Spinal cord (tissue), 10 donors: Measurements from ENCODE around the gene SETD3. TPM values are rescaled to one million over a fixed set of nuclear protein-coding genes. Genes with fewer than 3 reads are reported as not detected.

Source experiments
- DNase-seq, 6 donors: peaks; one replicate each; pipeline versions ENCODE4 v3.0.0 to v3.0.0-alpha.2; 2013 to 2015; ENCODE audit warnings: low spot score in 6 of 6, low read depth in 4 of 6
- H3K27ac ChIP-seq: one replicate; pipeline ENCODE4 v1.5.1; 2013; ENCODE audit warnings: low read depth, low read length, control low read depth
- H3K27me3 ChIP-seq: one replicate; pipeline ENCODE4 v1.6.1; 2013; ENCODE audit warnings: low read length; ENCODE audit not compliant: control insufficient read depth, insufficient read depth
- H3K36me3 ChIP-seq: one replicate; pipeline ENCODE4 v1.6.1; 2013; ENCODE audit warnings: low read length; ENCODE audit not compliant: control insufficient read depth, insufficient read depth
- H3K4me1 ChIP-seq: one replicate; pipeline ENCODE4 v1.6.1; 2013; ENCODE audit warnings: low read length; ENCODE audit not compliant: control insufficient read depth, insufficient read depth
- H3K4me3 ChIP-seq: one replicate; pipeline ENCODE4 v1.5.1; 2013; ENCODE audit warnings: low read depth, low read length, control low read depth
- H3K9me3 ChIP-seq: one replicate; pipeline ENCODE4 v1.6.1; 2013; ENCODE audit warnings: low read length; ENCODE audit not compliant: control insufficient read depth, insufficient read depth
- WGBS: methylation state at CpG from one replicate; pipeline ENCODE4 v1.1.5; 2013; ENCODE audit warnings: missing lambda C conversion rate; ENCODE audit not compliant: insufficient coverage; 5-methylcytosine and 5-hydroxymethylcytosine counted together
- polyA plus RNA-seq, 2 donors: library from polyadenylated mRNA; unstranded; fragments of 120-200 nt; gene quantifications; one replicate each; pipeline ENCODE4 v1.2.1, GENCODE V29; 2013; ENCODE audit not compliant: insufficient read length in 2 of 2
- total RNA-seq, 2 donors: library from RNA; depleted of rRNA in 1 of 2; stranded (reverse); fragments of 120-200 nt in 1 of 2; fragments of >200 nt in 1 of 2; gene quantifications; one replicate each; pipeline versions ENCODE4 v1.2.3 to v1.2.4, GENCODE V29; 2013 to 2014
- donor health status: healthy.

The SETD3 gene
- total and polyA plus RNA-seq, 4 donors, result 50.9 to 82.6 (median 62.2) TPM

- Histone ChIP-seq H3K27ac (no peak overlapping the region), H3K36me3 (peaks cover 23% of the 10 kb centered on the region), H3K4me3 (no peak overlapping the region), H3K27me3 (no peaks in the 10 kb centered on the region), H3K4me1 (peaks cover 4% of the 10 kb centered on the region), H3K9me3 (no peaks in the 10 kb centered on the region)
- WGBS, result 60% methylated on average over 2 of the region's 4 CpGs
- DNase-seq, result peak in 1 of 6 donors; percentile 15
Measured at GRCh38 chr14:99463974-99464373, 16.7 kb downstream of the SETD3 start.

- no peaks in the 10 kb centered on the region for H3K4me1 ChIP-seq
- no peak overlapping the region for H3K4me3 ChIP-seq
- H3K27me3 ChIP-seq, result no peaks in the 10 kb centered on the region
- WGBS, result 100% methylated on average over 1 of the region's 6 CpGs
- no peaks in the 10 kb centered on the region for H3K9me3 ChIP-seq
- peaks cover 23% of the 10 kb centered on the region for H3K36me3 ChIP-seq
- no peak overlapping the region for H3K27ac ChIP-seq
- DNase-seq, result no peak
Measured at GRCh38 chr14:99462210-99462609, 18.4 kb downstream of the SETD3 start.

- Histone ChIP-seq H3K9me3 (no peaks in the 10 kb centered on the region), H3K36me3 (peaks cover 23% of the 10 kb centered on the region), H3K27ac (no peak overlapping the region), H3K4me1 (no peaks in the 10 kb centered on the region), H3K27me3 (no peaks in the 10 kb centered on the region), H3K4me3 (no peak overlapping the region)
- WGBS, result no CpG with 5 or more reads among the region's 5 CpGs
- no peak for DNase-seq
Measured at GRCh38 chr14:99461411-99462085, 19.1 kb downstream of the SETD3 start.

- 78% methylated on average over 3 of the region's 3 CpGs for WGBS
- DNase-seq, result no peak
- H3K4me3 ChIP-seq, result no peak overlapping the region
- no peaks in the 10 kb centered on the region for H3K4me1 ChIP-seq
- no peak overlapping the region for H3K27ac ChIP-seq
- H3K9me3 ChIP-seq, result no peaks in the 10 kb centered on the region
- H3K36me3 ChIP-seq, result peaks cover 25% of the 10 kb centered on the region
- no peaks in the 10 kb centered on the region for H3K27me3 ChIP-seq
Measured at GRCh38 chr14:99460793-99461192, 19.9 kb downstream of the SETD3 start.

- Histone ChIP-seq H3K27ac (no peak overlapping the region), H3K4me3 (no peak overlapping the region), H3K36me3 (peaks cover 20% of the 10 kb centered on the region), H3K27me3 (no peaks in the 10 kb centered on the region), H3K4me1 (no peaks in the 10 kb centered on the region), H3K9me3 (no peaks in the 10 kb centered on the region)
- WGBS, result 89% methylated on average over 4 of the region's 5 CpGs
- no peak for DNase-seq
Measured at GRCh38 chr14:99459481-99460100, 21.1 kb downstream of the SETD3 start.

- Histone ChIP-seq H3K36me3 (peaks cover 18% of the 10 kb centered on the region), H3K9me3 (no peaks in the 10 kb centered on the region), H3K4me3 (no peak overlapping the region), H3K27ac (no peak overlapping the region), H3K4me1 (no peaks in the 10 kb centered on the region), H3K27me3 (no peaks in the 10 kb centered on the region)
- no peak for DNase-seq
- WGBS, result 100% methylated on average over 2 of the region's 3 CpGs
Measured at GRCh38 chr14:99454246-99454645, 26.4 kb downstream of the SETD3 start.

GRCh38 chr14:99452968-99453367 lies 27.7 kb downstream of the SETD3 start:
- DNase-seq, result no peak
- H3K27ac ChIP-seq, result no peak overlapping the region
- H3K9me3 ChIP-seq, result no peaks in the 10 kb centered on the region
- no peaks in the 10 kb centered on the region for H3K27me3 ChIP-seq
- 83% methylated on average over 1 of the region's 4 CpGs for WGBS
- peaks cover 25% of the 10 kb centered on the region for H3K36me3 ChIP-seq
- no peaks in the 10 kb centered on the region for H3K4me1 ChIP-seq
- H3K4me3 ChIP-seq, result no peak overlapping the region

GRCh38 chr14:99451234-99451633 lies 29.4 kb downstream of the SETD3 start:
- Histone ChIP-seq H3K27ac (no peak overlapping the region), H3K27me3 (no peaks in the 10 kb centered on the region), H3K36me3 (peaks cover 28% of the 10 kb centered on the region), H3K9me3 (no peaks in the 10 kb centered on the region), H3K4me3 (no peak overlapping the region), H3K4me1 (no peaks in the 10 kb centered on the region)
- DNase-seq, result no peak
- 100% methylated on average over 4 of the region's 5 CpGs for WGBS

- DNase-seq, result peak in 1 of 6 donors; percentile 55
- no peaks in the 10 kb centered on the region for H3K9me3 ChIP-seq
- no peak overlapping the region for H3K4me3 ChIP-seq
- H3K4me1 ChIP-seq, result no peaks in the 10 kb centered on the region
- H3K36me3 ChIP-seq, result peaks cover 29% of the 10 kb centered on the region
- no peak overlapping the region for H3K27ac ChIP-seq
- 100% methylated on average over 2 of the region's 3 CpGs for WGBS
- H3K27me3 ChIP-seq, result no peaks in the 10 kb centered on the region
Measured at GRCh38 chr14:99450266-99450665, 30.4 kb downstream of the SETD3 start.

GRCh38 chr14:99447739-99448138 lies 32.9 kb downstream of the SETD3 start:
- Histone ChIP-seq H3K4me1 (no peaks in the 10 kb centered on the region), H3K4me3 (no peak overlapping the region), H3K9me3 (no peaks in the 10 kb centered on the region), H3K36me3 (peaks cover 23% of the 10 kb centered on the region), H3K27ac (no peak overlapping the region), H3K27me3 (no peaks in the 10 kb centered on the region)
- 100% methylated on average over 3 of the region's 4 CpGs for WGBS
- no peak for DNase-seq
